ENCODE results near the gene R3HCC1L.

- TF ChIP-seq EZH2 (IDR thresholded peaks at IDR 0.05; ENCODE audit: borderline replicate concordance) (no peak), CTCF (IDR thresholded peaks at IDR 0.05; ENCODE audit: poor library complexity) (no peak)
Measured at GRCh38 chr10:98268694-98269431, 134.4 kb downstream of the R3HCC1L start.
